Ishikawa (cell line): ENCODE data around the gene SRBD1.

ENCODE experiments used
- CEBPB ChIP-seq: IDR thresholded peaks from 2 replicates; pipeline ENCODE4 v1.6.1; 2012
- CREB1 ChIP-seq: IDR thresholded peaks from 2 replicates; pipeline ENCODE4 v1.6.1; 2012; ENCODE audit warnings: low read depth
- EGR1 ChIP-seq: IDR thresholded peaks from 2 replicates; pipeline ENCODE4 v1.6.1; 2012
- EP300 ChIP-seq: IDR thresholded peaks from 2 replicates; pipeline ENCODE4 v1.6.1; 2012; ENCODE audit warnings: borderline replicate concordance
- FOXM1 ChIP-seq: IDR thresholded peaks from 2 replicates; pipeline ENCODE4 v1.6.1; 2012; ENCODE audit warnings: low read depth, borderline replicate concordance
- NFIC ChIP-seq: IDR thresholded peaks from 2 replicates; pipeline ENCODE4 v1.6.1; 2012
- RAD21 ChIP-seq: IDR thresholded peaks from 2 replicates; pipeline ENCODE4 v1.6.1; 2012; ENCODE audit warnings: low read depth
- REST ChIP-seq: IDR thresholded peaks from 2 replicates; pipeline ENCODE4 v1.6.1; 2012; ENCODE audit warnings: low read depth, mild to moderate bottlenecking
- TAF1 ChIP-seq: IDR thresholded peaks from 2 replicates; pipeline ENCODE4 v1.6.1; 2012; ENCODE audit warnings: low read depth, mild to moderate bottlenecking
- TCF12 ChIP-seq: IDR thresholded peaks from 2 replicates; pipeline ENCODE4 v1.6.1; 2012; ENCODE audit warnings: low read depth
- TEAD4 ChIP-seq: IDR thresholded peaks from 2 replicates; pipeline ENCODE4 v1.6.1; 2012
- YY1 ChIP-seq: IDR thresholded peaks from 2 replicates; pipeline ENCODE4 v1.6.1; 2012; ENCODE audit warnings: low read depth
- ZBTB7A ChIP-seq: IDR thresholded peaks from 2 replicates; pipeline ENCODE4 v1.6.1; 2012; ENCODE audit warnings: low read depth
- TF ChIP-seq, protein P1 (sequence below): IDR thresholded peaks from 2 replicates; pipeline ENCODE4 v1.6.1; 2012
- TF ChIP-seq, protein P2 (sequence below): IDR thresholded peaks from 2 replicates; pipeline ENCODE4 v1.6.1; 2012

The SRBD1 gene

DNA sequence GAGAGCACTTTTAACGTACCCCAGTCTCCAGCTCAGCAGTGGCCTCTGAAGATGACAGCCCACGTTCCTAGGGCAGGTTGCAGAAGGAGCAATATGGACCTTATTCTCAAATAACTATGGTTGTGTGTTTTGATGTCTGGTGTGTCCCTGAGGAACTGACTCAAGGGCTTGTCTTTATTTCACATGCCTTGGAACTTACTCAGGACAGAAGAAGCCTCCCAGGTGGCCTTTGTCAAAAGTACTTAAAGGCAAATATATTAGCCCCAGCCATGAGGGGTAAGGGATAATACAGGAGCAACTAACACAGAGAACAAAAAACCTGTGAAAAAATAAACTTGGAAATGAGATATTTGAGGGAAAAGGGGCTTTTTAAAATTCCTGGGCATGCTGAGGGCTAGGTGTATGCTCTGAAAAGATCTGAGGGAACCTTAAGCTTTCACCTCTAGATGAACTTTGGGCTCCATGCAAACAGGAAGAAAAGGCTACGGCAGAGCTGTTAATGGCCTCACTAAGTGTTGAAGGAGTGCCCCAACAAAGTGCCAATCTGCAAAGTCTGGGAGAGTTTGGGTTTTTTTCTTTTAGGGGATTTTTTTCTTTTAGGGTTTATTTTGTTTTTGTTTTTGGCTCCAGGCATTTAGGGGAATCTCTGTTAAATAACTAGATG lies 40.3 kb downstream of the SRBD1 start:
- TF ChIP-seq EGR1 (no peak), TCF12 (no peak), TEAD4 (no peak), REST (no peak), RAD21 (no peak)
- TF ChIP-seq, protein P1, sequence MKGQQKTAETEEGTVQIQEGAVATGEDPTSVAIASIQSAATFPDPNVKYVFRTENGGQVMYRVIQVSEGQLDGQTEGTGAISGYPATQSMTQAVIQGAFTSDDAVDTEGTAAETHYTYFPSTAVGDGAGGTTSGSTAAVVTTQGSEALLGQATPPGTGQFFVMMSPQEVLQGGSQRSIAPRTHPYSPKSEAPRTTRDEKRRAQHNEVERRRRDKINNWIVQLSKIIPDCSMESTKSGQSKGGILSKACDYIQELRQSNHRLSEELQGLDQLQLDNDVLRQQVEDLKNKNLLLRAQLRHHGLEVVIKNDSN: no peak

DNA sequence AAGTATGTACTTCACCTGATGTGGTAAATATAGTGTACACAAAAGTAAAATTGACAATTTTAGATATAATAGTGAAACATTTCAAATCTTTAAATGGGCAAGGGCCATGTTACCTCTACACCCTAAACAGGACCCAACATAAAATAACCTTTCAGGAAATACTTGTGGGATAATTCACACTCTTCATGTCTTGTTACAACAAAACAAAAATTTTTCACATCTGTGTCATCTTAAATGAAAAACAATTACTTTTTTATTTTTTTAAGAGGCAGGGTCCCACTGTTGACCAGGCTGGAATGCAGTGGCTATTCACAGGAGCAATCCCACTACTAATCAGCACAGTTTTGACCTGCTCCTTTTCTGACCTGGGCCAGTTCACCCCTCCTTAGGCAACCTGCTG lies 42.1 kb downstream of the SRBD1 start:
- TF ChIP-seq, protein P1: no peak
- no peak for TF ChIP-seq TCF12
- no peak for TF ChIP-seq CEBPB
- no peak for TF ChIP-seq RAD21
- no peak for TF ChIP-seq YY1
- no peak for TF ChIP-seq CREB1
- no peak for TF ChIP-seq EGR1
- TF ChIP-seq EP300: no peak
- TF ChIP-seq, protein P2, sequence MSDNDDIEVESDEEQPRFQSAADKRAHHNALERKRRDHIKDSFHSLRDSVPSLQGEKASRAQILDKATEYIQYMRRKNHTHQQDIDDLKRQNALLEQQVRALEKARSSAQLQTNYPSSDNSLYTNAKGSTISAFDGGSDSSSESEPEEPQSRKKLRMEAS: no peak
- no peak for TF ChIP-seq ZBTB7A
- no peak for TF ChIP-seq NFIC
- TF ChIP-seq FOXM1: no peak
- no peak for TF ChIP-seq TEAD4
- TF ChIP-seq TAF1: no peak
- no peak for TF ChIP-seq REST

DNA sequence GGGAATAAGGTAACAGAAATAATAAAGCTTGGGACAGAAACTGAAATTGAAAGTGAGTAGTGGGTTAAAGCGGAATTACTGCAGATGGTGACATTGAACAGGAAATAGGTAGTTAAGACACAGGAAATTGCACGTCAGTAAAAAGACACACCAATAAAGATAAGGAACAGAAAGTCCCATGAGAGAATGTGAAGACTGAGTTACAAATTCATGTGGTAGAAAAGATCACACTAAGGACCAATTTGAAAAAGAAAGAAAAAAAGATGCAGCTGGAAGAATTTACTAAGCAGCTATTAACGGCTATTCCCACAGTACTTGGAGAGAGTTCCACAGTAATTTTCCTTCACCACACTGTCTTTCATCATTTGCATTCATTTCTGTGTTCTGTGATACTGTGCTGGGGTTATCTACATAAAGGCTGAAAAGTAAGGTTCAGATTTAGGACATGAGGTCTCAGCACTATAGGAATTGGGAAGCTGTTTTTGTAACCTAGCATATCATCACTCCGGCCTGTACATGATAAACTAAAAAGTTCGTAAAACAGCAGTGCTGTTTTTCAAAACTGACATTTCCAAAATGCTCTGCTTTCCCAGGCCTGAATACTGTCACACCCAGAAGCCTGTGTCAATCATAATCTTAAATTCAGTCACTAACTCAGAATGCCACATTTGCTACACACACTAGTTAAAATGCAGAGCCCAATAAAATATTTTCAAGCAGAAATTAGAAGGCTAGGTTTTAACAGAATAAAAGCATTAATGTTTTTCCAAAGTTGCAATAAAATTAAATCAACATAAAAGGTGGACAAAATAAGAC lies 42.9 kb downstream of the SRBD1 start:
- TF ChIP-seq FOXM1 (no peak), CREB1 (no peak), REST (no peak), CEBPB (no peak), TCF12 (no peak), ZBTB7A (no peak), TEAD4 (no peak), EP300 (no peak)
- TF ChIP-seq, protein P2: no peak

DNA sequence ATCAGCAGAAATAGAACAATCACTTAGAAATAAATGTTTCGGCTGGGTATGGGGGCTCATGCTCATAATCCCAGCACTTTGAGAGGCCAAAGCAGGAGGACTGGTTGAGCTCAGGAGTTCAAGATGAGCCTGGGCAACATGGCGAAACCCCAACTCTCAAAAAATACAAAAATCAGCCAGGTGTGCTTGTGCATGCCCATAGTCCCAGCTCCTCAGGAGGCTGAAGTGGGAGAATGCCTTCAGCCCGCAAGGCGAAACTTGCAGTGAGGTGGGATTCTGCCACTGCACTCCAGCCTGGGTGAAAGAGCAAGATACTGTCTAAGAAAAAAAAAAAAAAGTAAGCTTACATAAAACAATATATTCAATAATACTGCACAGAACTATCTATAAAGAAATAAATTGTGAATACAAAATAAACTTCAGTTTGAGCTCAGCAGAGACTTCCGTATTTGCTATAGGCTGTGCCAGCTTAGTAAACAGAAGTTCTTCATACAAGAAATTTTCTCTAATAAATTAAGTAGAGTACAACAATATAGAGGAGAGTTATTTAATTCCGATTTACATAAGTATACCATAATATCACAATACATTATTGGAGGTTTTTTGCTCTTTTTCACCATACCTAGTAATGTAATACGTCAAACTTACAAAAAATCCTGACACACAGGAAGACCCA lies 43.6 kb downstream of the SRBD1 start:
- TF ChIP-seq FOXM1 (no peak), TEAD4 (no peak), ZBTB7A (no peak), EP300 (no peak), TCF12 (no peak), NFIC (no peak)
- TF ChIP-seq, protein P1: no peak
